ENCODE data around the gene ATP5PO.
"Not testable (repeated sequence)": the region's sequence is repeated elsewhere in the genome, so short reads cannot be mapped to it uniquely, and the experiment has no call there.

The ATP5PO gene

DNA sequence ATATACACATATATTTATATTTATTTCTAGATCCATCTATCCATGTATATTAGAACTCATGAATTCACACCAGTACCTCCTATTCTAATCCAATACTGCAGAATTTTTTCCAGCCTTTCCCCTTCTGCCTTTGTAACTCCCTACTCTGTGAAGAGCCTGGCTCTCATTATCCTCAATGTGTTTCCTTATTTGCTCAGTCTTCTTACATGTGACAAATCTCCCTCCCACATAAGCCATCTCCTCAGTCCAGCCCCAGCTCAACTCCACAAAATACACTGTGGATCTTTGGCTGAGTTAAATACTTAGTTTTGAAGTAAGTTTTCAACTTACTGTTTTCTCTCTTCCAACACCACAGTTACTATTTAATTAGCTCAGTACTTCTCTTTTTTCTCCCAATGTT lies 45.7 kb downstream of the ATP5PO start:
- no peak for DNase-seq (ENCODE audit: low read depth, low spot score)

DNA sequence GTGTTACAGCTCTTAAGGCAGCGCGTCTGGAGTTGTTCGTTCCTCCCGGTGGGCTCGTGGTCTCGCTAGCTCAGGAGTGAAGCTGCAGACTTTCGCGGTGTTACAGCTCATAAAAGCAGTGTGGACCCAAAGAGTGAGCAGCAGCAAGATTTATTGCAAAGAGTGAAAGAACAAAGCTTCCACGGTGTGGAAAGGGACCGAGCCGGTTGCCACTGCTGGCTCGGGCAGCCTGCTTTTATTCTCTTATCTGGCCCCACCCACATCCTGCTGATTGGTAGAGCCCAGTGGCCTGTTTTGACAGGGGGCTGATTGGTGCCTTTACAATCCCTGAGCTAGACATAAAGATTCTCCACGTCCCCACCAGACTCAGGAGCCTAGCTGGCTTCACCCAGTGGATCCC lies 47.7 kb downstream of the ATP5PO start:
- not testable (repeated sequence) for DNase-seq (ENCODE audit: low read depth, low spot score)

DNA sequence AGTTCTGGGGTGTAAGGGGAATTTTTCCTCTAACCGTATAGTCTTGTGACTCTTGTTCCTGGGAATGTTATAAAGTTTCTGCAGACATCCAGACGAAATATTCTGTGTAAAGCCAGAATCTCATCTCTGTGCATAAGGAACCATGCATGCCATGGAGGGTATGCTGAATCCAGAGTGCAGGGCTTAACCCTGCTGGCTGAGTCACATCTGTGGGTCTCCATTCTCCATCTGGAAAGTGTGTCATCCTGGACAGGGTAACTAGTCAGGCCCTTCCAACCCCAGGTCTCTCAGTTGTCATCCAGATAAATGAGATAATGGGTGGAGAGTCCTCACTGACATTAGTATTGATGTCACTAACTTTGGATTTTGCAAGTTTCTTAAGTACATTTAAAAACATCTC lies 48.8 kb downstream of the ATP5PO start:
- no peak for DNase-seq (ENCODE audit: low read depth, low spot score)

DNA sequence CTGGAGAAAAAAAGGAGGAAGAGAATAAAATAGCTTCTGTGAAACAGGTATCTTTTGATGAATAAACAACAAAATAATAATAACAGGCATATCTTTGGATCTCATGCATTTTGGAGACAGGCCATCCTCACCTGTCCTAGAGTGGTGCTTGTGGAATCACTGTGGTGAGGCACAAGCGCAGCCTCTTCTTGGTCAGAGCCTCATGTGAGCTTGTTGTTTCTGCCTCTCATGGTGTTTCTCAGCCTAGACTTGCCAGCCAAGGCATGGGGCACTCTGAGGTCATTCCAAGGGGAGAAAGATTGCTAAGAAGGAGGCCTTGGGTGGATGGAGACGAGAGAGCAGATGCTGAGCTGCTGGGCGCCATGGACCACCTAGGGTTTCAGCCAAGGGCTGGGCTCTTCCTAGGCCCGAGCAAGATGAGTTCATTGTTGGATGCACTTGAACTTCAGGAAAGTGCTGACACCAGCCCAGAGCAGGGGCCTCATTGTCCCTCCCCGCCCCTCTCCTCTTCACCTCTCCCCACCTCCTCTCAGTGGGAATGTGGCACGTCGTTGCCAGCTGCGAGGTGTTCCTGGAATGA lies 49.5 kb downstream of the ATP5PO start:
- DNase-seq (ENCODE audit: low read depth, low spot score), result no peak

DNA sequence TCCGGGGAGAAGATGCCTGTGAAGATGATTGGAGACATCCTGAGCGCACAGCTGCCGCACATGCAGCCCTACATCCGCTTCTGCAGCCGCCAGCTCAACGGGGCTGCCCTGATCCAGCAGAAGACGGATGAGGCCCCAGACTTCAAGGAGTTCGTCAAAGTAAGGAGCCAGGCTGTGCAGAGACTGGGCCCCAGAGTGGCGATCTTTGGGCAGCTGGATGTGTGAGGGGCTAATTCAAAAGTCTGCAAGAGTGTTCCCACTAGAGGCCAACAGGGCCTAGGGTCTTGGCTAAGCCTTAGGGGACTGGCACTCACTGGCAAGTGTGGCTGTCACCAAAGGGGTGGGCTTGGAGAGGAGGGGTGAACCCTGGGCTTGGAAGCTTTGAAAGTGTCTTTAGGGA lies 50.4 kb downstream of the ATP5PO start:
- no peak for DNase-seq (ENCODE audit: low read depth, low spot score)

DNA sequence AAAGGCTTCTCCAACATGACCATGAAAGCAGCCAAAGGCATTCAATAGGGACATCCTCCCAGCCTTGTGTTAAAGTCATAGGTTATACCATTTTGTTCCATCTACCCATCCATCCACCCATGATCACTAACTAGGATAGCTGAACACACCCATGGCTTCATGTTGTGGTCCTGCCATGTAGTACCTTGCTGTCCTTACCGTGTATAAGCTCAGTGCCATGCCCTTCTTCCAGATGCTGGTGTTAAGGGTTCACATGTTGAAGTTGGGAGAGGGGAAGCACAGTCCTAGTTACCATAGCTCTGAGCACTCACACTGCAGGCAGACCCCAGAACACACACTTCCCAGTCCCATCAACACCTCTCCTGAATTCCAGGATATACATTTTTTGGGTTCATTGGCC lies 51.5 kb downstream of the ATP5PO start:
- DNase-seq (ENCODE audit: low read depth, low spot score), result no peak

DNA sequence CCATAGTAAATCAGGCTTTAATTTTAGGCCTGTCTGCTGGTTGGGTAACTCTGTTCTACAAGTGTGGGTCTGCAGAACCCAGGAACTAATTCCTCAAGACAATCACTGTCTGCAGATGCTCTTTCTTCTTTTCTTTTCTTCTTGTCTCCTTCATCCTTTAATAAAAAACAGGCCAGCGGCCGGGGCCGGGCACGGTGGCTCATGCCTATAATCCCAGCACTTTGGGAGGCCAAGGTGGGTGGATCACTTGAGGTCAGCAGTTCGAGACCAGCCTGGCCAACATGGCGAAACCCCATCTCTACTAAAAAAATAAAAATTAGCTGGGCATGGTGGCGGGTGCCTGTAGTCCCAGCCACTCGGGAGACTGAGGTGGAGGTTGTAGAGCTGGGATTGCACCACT lies 52.4 kb downstream of the ATP5PO start:
- not testable (repeated sequence) for DNase-seq (ENCODE audit: low read depth, low spot score)

DNA sequence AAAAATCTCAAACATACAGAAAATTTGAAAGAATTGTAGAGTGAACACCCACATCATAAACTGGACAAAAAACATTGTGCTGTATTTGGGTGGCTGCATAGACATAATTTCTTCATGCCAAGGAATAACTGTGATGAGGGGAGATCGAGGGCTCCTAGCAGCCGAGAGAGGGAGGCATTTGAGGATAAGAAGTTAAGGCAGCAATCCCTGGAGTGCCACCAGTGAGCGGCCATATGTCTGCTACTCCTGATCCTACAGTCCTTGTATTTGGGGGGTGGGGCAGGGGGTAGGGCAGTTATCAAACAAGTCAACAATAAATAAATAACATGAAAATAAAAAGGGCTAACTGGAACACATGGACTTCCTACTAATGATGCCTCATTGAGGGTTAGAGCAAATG lies 54.5 kb downstream of the ATP5PO start:
- no peak for DNase-seq (ENCODE audit: low read depth, low spot score)

DNA sequence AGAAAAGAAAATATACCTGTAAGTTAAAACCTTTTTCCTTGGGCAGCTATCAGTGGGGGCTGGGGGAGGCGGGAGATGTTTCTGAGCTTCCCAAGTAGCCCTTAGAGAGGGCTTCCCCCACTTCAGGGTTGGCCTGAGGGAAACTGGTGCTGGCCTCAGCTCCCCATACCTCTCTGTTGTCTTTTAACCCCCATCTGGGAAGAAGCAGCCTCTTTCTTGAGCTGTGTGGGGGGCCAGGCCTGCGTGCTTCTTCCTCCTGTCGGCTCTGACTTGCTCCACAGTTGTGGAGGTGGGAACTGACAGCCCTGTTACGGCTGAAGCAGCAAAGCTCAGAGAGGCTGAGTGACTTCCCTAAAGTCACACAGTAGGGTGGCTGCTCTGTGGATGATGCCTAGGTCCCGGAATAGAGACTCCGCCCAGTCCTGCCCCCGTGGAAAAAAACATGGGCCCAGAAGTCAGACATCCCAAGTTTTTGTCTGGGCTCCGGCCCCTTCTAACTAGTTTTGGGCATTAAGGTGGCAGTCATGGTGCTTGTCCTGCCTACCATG lies 55.2 kb downstream of the ATP5PO start:
- no peak for DNase-seq (ENCODE audit: low read depth, low spot score)

DNA sequence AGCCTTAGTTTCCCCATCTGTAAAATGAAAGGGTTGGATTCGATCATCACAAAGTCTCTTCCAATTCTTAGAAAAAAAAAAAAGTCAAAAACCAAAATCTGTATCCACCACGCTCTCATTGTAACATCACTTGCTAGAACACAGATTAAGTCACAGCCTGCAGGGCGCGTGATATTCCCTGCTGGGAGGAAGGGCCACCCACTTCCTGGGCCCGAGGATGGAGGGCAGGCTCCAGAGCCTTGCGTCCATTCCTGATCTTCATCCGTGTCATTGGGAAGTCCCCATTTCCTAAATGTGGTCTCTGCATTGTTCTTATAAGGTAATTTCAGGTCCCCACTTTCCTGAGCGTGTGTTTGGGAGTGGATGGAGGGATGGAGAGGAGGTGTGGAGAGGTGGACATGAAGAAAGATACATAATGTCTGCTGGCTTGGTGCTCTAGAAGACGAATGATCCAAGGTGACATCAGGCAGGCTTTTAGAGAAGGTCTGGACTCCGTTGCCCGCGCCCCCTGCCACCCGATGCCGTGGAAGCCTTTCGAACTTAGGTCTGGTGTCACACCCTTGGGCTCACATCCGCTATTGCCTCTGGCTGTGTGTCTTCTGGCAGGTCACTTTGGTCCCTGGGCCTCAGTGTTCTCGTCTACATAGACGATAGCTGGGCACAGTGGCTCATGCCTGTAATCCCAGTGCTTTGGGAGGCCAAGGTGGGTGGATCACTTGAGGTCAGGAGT lies 56.1 kb downstream of the ATP5PO start:
- no peak for DNase-seq (ENCODE audit: low read depth, low spot score)

DNA sequence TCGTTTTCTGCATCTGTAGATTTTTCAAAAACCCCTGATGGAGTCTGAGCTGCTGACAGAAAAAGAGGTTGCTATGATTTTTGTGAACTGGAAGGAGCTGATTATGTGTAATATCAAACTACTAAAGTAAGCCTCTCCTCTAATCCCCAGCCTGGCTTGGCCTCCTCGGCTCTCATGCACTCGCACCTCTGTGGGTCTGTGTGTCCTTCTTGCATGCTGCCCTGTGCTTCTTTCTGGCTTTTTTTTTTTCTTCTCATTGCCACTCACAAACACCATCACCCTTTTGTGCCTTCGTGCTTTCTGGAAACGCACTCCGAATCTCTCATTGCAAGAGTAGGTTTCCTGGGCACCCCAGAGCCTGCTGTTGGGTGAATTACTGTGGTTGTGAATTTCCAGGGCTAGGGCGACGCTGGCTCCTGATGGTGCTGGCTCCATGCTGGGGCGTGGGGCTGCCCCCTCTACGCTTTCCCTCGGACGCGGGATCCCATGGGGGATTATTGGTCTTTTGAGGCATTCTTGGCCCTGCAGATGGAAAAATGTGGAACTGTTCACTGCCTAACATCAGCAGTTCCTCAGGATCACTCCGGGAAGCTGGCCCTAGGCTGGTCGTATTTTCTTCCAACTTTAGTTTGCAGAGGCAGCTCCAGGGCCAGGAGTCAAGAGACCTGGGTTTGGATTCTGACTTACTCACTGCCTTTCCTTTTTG lies 56.8 kb downstream of the ATP5PO start:
- DNase-seq (ENCODE audit: low read depth, low spot score), result no peak

DNA sequence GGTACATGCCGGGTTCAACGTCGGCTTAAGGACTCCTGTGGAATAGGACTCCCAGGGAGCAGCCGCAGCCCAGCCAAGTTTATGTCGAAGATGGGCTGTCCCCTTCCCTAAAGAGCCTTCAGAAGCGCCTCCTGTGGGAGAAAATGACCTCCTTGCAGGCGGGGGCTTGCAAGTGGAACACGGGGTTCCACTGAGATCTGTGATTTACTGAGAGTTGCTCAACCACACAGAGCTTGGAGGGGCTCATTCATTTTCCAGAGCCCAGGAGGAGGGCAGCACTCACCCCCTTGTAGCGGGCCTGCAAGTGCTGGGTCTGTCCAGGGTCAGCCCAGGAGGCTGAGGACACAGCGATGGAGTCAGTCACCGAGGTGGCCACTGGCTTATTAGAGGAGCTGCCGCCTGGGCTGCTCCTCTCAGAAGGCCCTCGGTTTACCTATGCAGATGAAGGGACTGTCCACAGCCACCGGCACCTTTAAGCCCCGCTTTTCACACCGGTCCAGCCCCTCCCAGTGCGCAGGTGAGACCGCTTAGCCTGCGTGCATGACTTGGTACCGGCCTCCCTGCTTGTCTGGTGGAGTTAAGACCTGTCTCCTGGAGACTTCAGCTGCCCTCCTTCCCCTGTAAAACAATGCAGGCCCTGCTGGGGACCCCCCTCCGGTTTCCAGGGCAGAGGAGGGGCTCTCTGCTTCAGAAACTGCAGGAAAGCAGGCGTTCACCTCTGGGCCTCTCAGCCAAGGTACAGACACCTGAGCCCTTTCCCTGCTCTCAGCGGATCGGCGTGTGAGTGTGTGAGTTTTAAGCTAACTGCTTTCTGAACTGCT lies 57.5 kb downstream of the ATP5PO start:
- no peak for DNase-seq (ENCODE audit: low read depth, low spot score)

DNA sequence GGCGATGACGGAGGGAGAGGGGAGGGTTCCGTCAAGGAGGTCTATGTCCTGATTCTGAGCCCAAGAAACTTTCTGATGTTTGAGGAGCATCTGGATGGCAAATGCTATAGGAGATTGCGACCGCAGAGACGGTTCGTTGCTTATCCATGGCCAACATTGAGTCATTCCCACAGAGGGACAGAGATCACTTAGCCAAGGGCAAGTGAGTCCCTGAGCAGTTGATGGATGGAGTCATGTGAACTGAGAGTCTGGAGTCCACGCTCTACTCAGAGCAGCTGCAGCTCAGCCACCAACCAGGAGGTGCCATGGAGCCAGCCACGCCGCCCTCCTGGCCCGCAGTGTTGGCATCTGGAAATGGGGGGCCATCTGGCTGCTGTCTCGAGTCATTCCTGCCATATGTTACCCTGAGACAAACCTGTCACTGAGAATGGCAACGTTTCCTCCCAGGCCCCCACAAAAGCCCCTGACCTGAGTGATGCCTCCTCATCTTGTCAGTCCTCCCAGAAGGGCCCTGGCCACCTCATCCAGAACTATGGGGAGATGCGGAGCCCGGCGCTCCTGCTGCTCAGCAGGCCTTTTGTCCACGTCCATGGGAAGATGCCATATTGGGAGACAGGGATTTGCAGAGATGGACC lies 58.6 kb downstream of the ATP5PO start:
- DNase-seq (ENCODE audit: low read depth, low spot score), result no peak

DNA sequence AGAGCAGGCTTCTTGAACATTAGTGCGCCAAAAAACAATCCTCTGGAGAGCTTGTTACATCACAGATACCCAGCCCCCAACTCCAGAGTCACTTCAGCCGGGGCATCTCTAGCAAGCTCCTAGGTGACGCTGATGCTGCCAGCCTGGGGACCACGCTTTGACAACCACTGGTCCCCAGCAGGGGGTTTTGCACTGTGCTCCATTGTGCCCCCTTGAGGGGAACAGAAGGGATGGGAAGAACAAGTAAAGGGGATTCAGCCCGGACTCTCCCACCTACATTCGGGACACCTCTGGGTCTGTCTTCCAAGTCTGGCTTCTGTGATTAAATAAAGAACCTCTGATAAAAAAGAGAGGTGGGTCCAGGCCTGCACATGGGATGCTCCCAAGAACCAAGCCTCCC lies 60.4 kb downstream of the ATP5PO start:
- no peak for DNase-seq (ENCODE audit: low read depth, low spot score)

DNA sequence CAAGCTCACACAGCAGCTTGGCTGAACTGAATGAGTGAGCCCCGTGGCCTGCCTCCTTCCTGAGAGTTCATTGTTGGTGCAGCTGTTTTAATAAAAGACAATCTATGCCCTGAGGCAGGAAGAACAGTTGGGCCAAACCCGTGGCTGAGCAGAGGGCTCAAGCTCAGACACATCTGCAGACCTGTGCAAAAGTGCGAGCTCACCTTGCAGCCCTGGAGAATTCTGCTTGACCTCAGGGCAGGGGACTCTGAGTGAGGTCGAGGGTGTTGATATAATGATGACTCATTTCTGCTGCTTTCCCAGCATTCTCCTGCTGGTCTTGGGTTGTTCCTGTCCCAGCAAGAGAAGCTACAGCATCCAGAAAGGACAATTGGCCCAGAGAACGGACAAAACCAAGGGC lies 61.0 kb downstream of the ATP5PO start:
- no peak for DNase-seq (ENCODE audit: low read depth, low spot score)
